Measurements from ENCODE around the gene ATXN2.
"Not testable (repeated sequence)": the region's sequence is repeated elsewhere in the genome, so short reads cannot be mapped to it uniquely, and the experiment has no call there.

ATXN2 gene

GRCh38 chr12:111573476-111573875, 25.6 kb downstream of the ATXN2 start:
- DNase-seq = no peak

GRCh38 chr12:111570084-111570961, 28.8 kb downstream of the ATXN2 start:
- DNase-seq = no peak

GRCh38 chr12:111569363-111570083, 29.6 kb downstream of the ATXN2 start:
- DNase-seq = no peak

GRCh38 chr12:111560844-111561243, 38.3 kb downstream of the ATXN2 start:
- DNase-seq = not testable (repeated sequence)

GRCh38 chr12:111558107-111558376, 41.1 kb downstream of the ATXN2 start:
- DNase-seq = no peak

- no peak for DNase-seq
Observed at GRCh38 chr12:111557271-111558106, 41.6 kb downstream of the ATXN2 start.

GRCh38 chr12:111556676-111557075, 42.4 kb downstream of the ATXN2 start:
- DNase-seq = no peak

- not testable (repeated sequence) for DNase-seq
Observed at GRCh38 chr12:111555313-111555712, 43.8 kb downstream of the ATXN2 start.

GRCh38 chr12:111546758-111547383, 52.2 kb downstream of the ATXN2 start:
- DNase-seq = no peak

- no peak for DNase-seq
Observed at GRCh38 chr12:111546171-111546570, 52.9 kb downstream of the ATXN2 start.

GRCh38 chr12:111544032-111544431, 55.1 kb downstream of the ATXN2 start:
- DNase-seq = no peak

GRCh38 chr12:111532751-111533150, 66.4 kb downstream of the ATXN2 start:
- DNase-seq = no peak

- DNase-seq = peak; percentile 42
Observed at GRCh38 chr12:111529424-111530368, 69.4 kb downstream of the ATXN2 start.

GRCh38 chr12:111523587-111524167, 75.4 kb downstream of the ATXN2 start:
- DNase-seq = no peak

GRCh38 chr12:111521801-111522200, 77.3 kb downstream of the ATXN2 start:
- no peak for DNase-seq

GRCh38 chr12:111519937-111520336, 79.2 kb downstream of the ATXN2 start:
- DNase-seq = no peak

GRCh38 chr12:111519083-111519482, 80.0 kb downstream of the ATXN2 start:
- no peak for DNase-seq

- DNase-seq = not testable (repeated sequence)
Observed at GRCh38 chr12:111507719-111508118, 91.4 kb downstream of the ATXN2 start.

- not testable (repeated sequence) for DNase-seq
Observed at GRCh38 chr12:111507258-111507657, 91.9 kb downstream of the ATXN2 start.

GRCh38 chr12:111506260-111506659, 92.9 kb downstream of the ATXN2 start:
- no peak for DNase-seq

- DNase-seq = no peak
Observed at GRCh38 chr12:111505601-111506036, 93.5 kb downstream of the ATXN2 start.
